Measurements from ENCODE around the gene LINGO1.

- TF ChIP-seq, protein P1, sequence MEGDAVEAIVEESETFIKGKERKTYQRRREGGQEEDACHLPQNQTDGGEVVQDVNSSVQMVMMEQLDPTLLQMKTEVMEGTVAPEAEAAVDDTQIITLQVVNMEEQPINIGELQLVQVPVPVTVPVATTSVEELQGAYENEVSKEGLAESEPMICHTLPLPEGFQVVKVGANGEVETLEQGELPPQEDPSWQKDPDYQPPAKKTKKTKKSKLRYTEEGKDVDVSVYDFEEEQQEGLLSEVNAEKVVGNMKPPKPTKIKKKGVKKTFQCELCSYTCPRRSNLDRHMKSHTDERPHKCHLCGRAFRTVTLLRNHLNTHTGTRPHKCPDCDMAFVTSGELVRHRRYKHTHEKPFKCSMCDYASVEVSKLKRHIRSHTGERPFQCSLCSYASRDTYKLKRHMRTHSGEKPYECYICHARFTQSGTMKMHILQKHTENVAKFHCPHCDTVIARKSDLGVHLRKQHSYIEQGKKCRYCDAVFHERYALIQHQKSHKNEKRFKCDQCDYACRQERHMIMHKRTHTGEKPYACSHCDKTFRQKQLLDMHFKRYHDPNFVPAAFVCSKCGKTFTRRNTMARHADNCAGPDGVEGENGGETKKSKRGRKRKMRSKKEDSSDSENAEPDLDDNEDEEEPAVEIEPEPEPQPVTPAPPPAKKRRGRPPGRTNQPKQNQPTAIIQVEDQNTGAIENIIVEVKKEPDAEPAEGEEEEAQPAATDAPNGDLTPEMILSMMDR (IDR thresholded peaks at IDR 0.05), result no peak
- no peak for TF ChIP-seq POLR2A (IDR thresholded peaks at IDR 0.05)
These were observed 30.5 kb upstream of the LINGO1 start for GRCh38 chr15:77663256-77663655.
